IMR-90 (cell line): ENCODE data around the gene PLXNA1. TPM values are rescaled to one million over a fixed set of nuclear protein-coding genes. Genes with fewer than 3 reads are reported as not detected.

ENCODE experiments used
- ATAC-seq: fragments of 200-7000 bp; cut with Tn5 transposase; 2 replicates; pipeline ENCODE4 v1.9.1; 2020; ENCODE audit warnings: low read depth, mild to moderate bottlenecking, moderate library complexity
- BruUV-seq: library from RNA; stranded (reverse); fragments of 400-500 nt; replicated peaks from 2 replicates; lab custom pipeline; 2021; lab: Mats Ljungman, UMichigan
- CTCF ChIA-PET: fragments of 300-600 bp; formaldehyde crosslinking; extraction: SDS; loops from one replicate; lab custom pipeline; 2021; ENCODE audit warnings: antibody characterized with exemption; lab: Yijun Ruan, JAX
- POLR2A ChIA-PET: fragments of 300-600 bp; sonication (Branson Sonifier 250); formaldehyde crosslinking; loops from one replicate; lab custom pipeline; 2022; ENCODE audit warnings: antibody characterized with exemption; ENCODE audit not compliant: unreplicated experiment; lab: Charles Lee
- DNase-seq: peaks from one replicate; pipeline ENCODE4 v3.0.0; 2013
- H2AFZ ChIP-seq: replicated peaks from 2 replicates; pipeline ENCODE3; 2013; ENCODE audit warnings: low read length, mild to moderate bottlenecking; ENCODE audit not compliant: poor library complexity
- H2AK5ac ChIP-seq: 2 replicates; pipeline ENCODE4 v1.6.1; 2013; ENCODE audit warnings: low read depth, low read length, inconsistent platforms
- H2AK9ac ChIP-seq: replicated peaks from 2 replicates; pipeline ENCODE3; 2013; ENCODE audit warnings: mild to moderate bottlenecking, low read depth, low read length, moderate library complexity; ENCODE audit not compliant: poor library complexity
- H2BK120ac ChIP-seq: 2 replicates; pipeline ENCODE4 v1.6.1; 2013; ENCODE audit warnings: low read depth, low read length, inconsistent platforms
- H2BK15ac ChIP-seq: 3 replicates; pipeline ENCODE4 v1.6.1; 2013; ENCODE audit warnings: low read depth, low read length, inconsistent platforms
- H2BK20ac ChIP-seq: 2 replicates; pipeline ENCODE4 v1.6.1; 2013; ENCODE audit warnings: low read depth, mild to moderate bottlenecking, inconsistent platforms, low read length, moderate library complexity
- H2BK5ac ChIP-seq: 2 replicates; pipeline ENCODE4 v1.6.1; 2013; ENCODE audit warnings: mild to moderate bottlenecking, low read depth, low read length, inconsistent platforms; ENCODE audit not compliant: poor library complexity, severe bottlenecking
- H3K14ac ChIP-seq: replicated peaks from 2 replicates; pipeline ENCODE4 v1.6.1; 2013; ENCODE audit warnings: low read depth, low read length, inconsistent platforms
- H3K18ac ChIP-seq: 2 replicates; pipeline ENCODE4 v1.6.1; 2013; ENCODE audit warnings: low read depth, low read length, control low read depth
- H3K23ac ChIP-seq: 2 replicates; pipeline ENCODE4 v1.6.1; 2013; ENCODE audit warnings: low read depth, low read length, inconsistent platforms
- H3K27ac ChIP-seq: 2 replicates; pipeline ENCODE4 v1.5.1; 2013; ENCODE audit warnings: mild to moderate bottlenecking, control low read depth, low read length; ENCODE audit not compliant: insufficient read depth
- H3K27me3 ChIP-seq: 2 replicates; pipeline ENCODE4 v1.6.1; 2013; ENCODE audit warnings: low read length; ENCODE audit not compliant: control insufficient read depth, insufficient read depth
- H3K36me3 ChIP-seq: 2 replicates; pipeline ENCODE4 v1.6.1; 2013; ENCODE audit warnings: low read length, mixed read lengths; ENCODE audit not compliant: control insufficient read depth, insufficient read depth
- H3K4ac ChIP-seq: 2 replicates; pipeline ENCODE4 v1.6.1; 2013; ENCODE audit warnings: low read depth, low read length, inconsistent platforms
- H3K4me1 ChIP-seq: 2 replicates; pipeline ENCODE4 v1.6.1; 2013; ENCODE audit warnings: low read length, mixed read lengths; ENCODE audit not compliant: control insufficient read depth, insufficient read depth
- H3K4me2 ChIP-seq: 2 replicates; pipeline ENCODE4 v1.6.1; 2013; ENCODE audit warnings: low read depth, mild to moderate bottlenecking, control low read depth, low read length, moderate library complexity
- H3K4me3 ChIP-seq: 2 replicates; pipeline ENCODE4 v1.5.1; 2013; ENCODE audit warnings: low read depth, mild to moderate bottlenecking, control low read depth, low read length, moderate library complexity; ENCODE audit not compliant: insufficient read depth
- H3K56ac ChIP-seq: 2 replicates; pipeline ENCODE4 v1.6.1; 2013; ENCODE audit warnings: low read length, inconsistent platforms; ENCODE audit not compliant: insufficient read depth; ENCODE audit errors: extremely low read depth
- H3K79me1 ChIP-seq, 2 experiments: 2 replicates each; pipeline ENCODE4 v1.6.1; 2013; ENCODE audit warnings: low read length in 2 of 2, inconsistent platforms in 1 of 2, low read depth in 1 of 2
- H3K9ac ChIP-seq: 2 replicates; pipeline ENCODE4 v1.6.1; 2013; ENCODE audit warnings: low read depth, low read length, control low read depth
- H3K9me1 ChIP-seq: 2 replicates; pipeline ENCODE4 v1.6.1; 2013; ENCODE audit warnings: low read length, inconsistent platforms; ENCODE audit not compliant: insufficient read depth
- H3K9me3 ChIP-seq: 2 replicates; pipeline ENCODE4 v1.6.1; 2013; ENCODE audit warnings: low read length; ENCODE audit not compliant: control insufficient read depth, insufficient read depth
- H4K20me1 ChIP-seq: 2 replicates; pipeline ENCODE4 v1.6.1; 2013; ENCODE audit warnings: low read length, inconsistent platforms; ENCODE audit not compliant: insufficient read depth
- H4K5ac ChIP-seq: 2 replicates; pipeline ENCODE4 v1.6.1; 2013; ENCODE audit warnings: mild to moderate bottlenecking, low read depth, low read length, control low read depth
- H4K8ac ChIP-seq, 2 experiments: 2 replicates each; pipeline ENCODE4 v1.6.1; 2013; ENCODE audit warnings: low read depth in 2 of 2, low read length in 2 of 2, control low read depth in 1 of 2, inconsistent platforms in 1 of 2
- H4K91ac ChIP-seq: 2 replicates; pipeline ENCODE4 v1.6.1; 2013; ENCODE audit warnings: low read depth, low read length, inconsistent platforms; ENCODE audit not compliant: insufficient read depth
- BHLHE40 ChIP-seq: fragments of 150-350 bp; IDR thresholded peaks from 2 replicates; pipeline ENCODE4 v1.6.1; 2016; ENCODE audit warnings: mild to moderate bottlenecking, low read depth, low read length
- CEBPB ChIP-seq: IDR thresholded peaks from 2 replicates; pipeline ENCODE4 v1.6.1; 2012; ENCODE audit warnings: low read depth, low read length, improper control_type of control experiment
- CHD1 ChIP-seq: IDR thresholded peaks from 2 replicates; pipeline ENCODE4 v1.6.1; 2012; ENCODE audit warnings: low read depth, low read length, improper control_type of control experiment
- FOS ChIP-seq: fragments of 150-350 bp; IDR thresholded peaks from 2 replicates; pipeline ENCODE4 v1.6.1; 2016; ENCODE audit warnings: low read depth, low read length
- MAFK ChIP-seq: IDR thresholded peaks from 2 replicates; pipeline ENCODE4 v1.6.1; 2012; ENCODE audit warnings: low read depth, low read length, improper control_type of control experiment
- MAZ ChIP-seq: IDR thresholded peaks from 2 replicates; pipeline ENCODE4 v1.6.1; 2012; ENCODE audit warnings: low read depth, mild to moderate bottlenecking, low read length, improper control_type of control experiment, moderate library complexity, borderline replicate concordance
- MXI1 ChIP-seq: IDR thresholded peaks from 2 replicates; pipeline ENCODE4 v1.6.1; 2012; ENCODE audit warnings: low read depth, mild to moderate bottlenecking, low read length, moderate library complexity, borderline replicate concordance
- NFE2L2 ChIP-seq: fragments of 150-350 bp; IDR thresholded peaks from 2 replicates; pipeline ENCODE4 v1.6.1; 2016; ENCODE audit warnings: low read depth, mild to moderate bottlenecking, low read length
- POLR2A ChIP-seq: IDR thresholded peaks from 2 replicates; pipeline ENCODE4 v1.6.1; 2012; ENCODE audit warnings: mild to moderate bottlenecking, low read depth, low read length
- RAD21 ChIP-seq: IDR thresholded peaks from 2 replicates; pipeline ENCODE4 v1.6.1; 2012; ENCODE audit warnings: low read length, improper control_type of control experiment
- RCOR1 ChIP-seq: IDR thresholded peaks from 2 replicates; pipeline ENCODE4 v1.6.1; 2012; ENCODE audit warnings: mild to moderate bottlenecking, low read length, improper control_type of control experiment; ENCODE audit not compliant: insufficient replicate concordance
- RFX5 ChIP-seq: IDR thresholded peaks from 2 replicates; pipeline ENCODE4 v1.8.0; 2012; ENCODE audit warnings: low read depth, mild to moderate bottlenecking, low read length, moderate library complexity
- SMC3 ChIP-seq: fragments of 150-350 bp; IDR thresholded peaks from 2 replicates; pipeline ENCODE4 v1.6.1; 2016; ENCODE audit warnings: low read depth, mild to moderate bottlenecking, antibody characterized with exemption, low read length, moderate library complexity
- WGBS, 2 experiments: methylation state at CpG; one replicate each; pipeline versions ENCODE4 v1.1.5 to v1.1.7; 2013; ENCODE audit warnings: missing lambda C conversion rate in 2 of 2; ENCODE audit not compliant: insufficient read length in 1 of 2; ENCODE audit errors: extremely low coverage in 2 of 2; 5-methylcytosine and 5-hydroxymethylcytosine counted together
- dilution Hi-C: fragments of 300-500 bp; cut with HindIII; formaldehyde crosslinking; loops from one replicate; pipeline ENCODE4 v1.14.3; 2018; ENCODE audit warnings: low sequenced_read_pairs; ENCODE audit not compliant: unreplicated experiment
- in situ Hi-C: fragments of 300-500 bp; cut with MboI; formaldehyde crosslinking; loops from 3 replicates; pipeline ENCODE4 v1.14.3; 2019; ENCODE audit warnings: low sequenced_read_pairs, inconsistent platforms, mixed read lengths
- intact Hi-C: fragments of 100-400 bp; cut with micrococcal nuclease; formaldehyde crosslinking; loops from 2 replicates; pipeline ENCODE4 v1.10.0; 2022
- polyA plus RNA-seq, 3 experiments: library from polyadenylated mRNA; depleted of rRNA; stranded (reverse); fragments of >200 nt; gene quantifications; 2 replicates each; pipeline ENCODE4 v1.2.3, GENCODE V29; 2012; ENCODE audit warnings: low replicate concordance in 1 of 3
- total RNA-seq: library from RNA; depleted of rRNA; stranded (reverse); fragments of >200 nt; gene quantifications from 2 replicates; pipeline ENCODE4 v1.2.3, GENCODE V29; 2012
- TF ChIP-seq, protein P1 (sequence below): conservative IDR thresholded peaks from 2 replicates; pipeline ENCODE4 v1.5.1; 2012; ENCODE audit warnings: mild to moderate bottlenecking, low read depth, low read length, improper control_type of control experiment
- TF ChIP-seq, protein P2 (sequence below): fragments of 150-350 bp; IDR thresholded peaks from 2 replicates; pipeline ENCODE4 v1.6.1; 2016; ENCODE audit warnings: low read depth, mild to moderate bottlenecking, low read length, moderate library complexity, borderline replicate concordance
- TF ChIP-seq, protein P3 (sequence below): fragments of 150-350 bp; IDR thresholded peaks from 2 replicates; pipeline ENCODE4 v1.6.1; 2017; ENCODE audit warnings: mild to moderate bottlenecking, antibody characterized with exemption, low read length, low read depth

Gene PLXNA1
- total and polyA plus RNA-seq, 2 of the 4 experiments (the other 2 are of a cell fraction), result 13.6 to 49.4 TPM

DNA sequence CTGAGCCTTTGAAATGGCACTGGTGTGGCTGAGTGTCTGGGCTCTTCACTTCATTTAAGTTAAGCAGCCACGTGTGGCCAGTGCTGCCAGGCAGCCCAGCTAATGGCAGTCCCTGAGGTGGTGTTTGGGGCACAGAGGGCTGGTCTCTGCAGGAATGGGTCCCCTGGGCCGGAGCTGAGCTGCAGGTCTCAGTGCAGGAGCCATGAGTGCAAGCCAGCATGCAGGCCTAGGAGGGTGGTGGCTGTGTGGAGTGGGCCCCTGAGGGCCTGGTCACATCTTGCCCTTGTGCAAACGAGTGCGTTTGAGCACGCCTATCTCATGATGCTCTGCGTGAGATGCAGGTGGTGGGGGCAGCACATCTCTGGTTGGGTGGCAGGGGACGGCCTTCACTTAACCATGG is 48.9 kb downstream of the PLXNA1 start:
- no peak overlapping the region for H3K27ac ChIP-seq
- H4K5ac ChIP-seq, result no peak overlapping the region
- ChIA-PET CTCF (no interaction called here), POLR2A (no interaction called here)
- dilution Hi-C loops (no loop called here), in situ Hi-C loops (no loop called here), intact Hi-C loops (no loop called here)
- H3K9me3 ChIP-seq, result no peaks in the 10 kb centered on the region
- H4K91ac ChIP-seq, result no peak overlapping the region
- H2BK20ac ChIP-seq, result no peak overlapping the region
- no peak overlapping the region for H2BK120ac ChIP-seq
- DNase-seq (no peak), ATAC-seq (no peak)
- H4K8ac ChIP-seq, result no peak overlapping the region
- no peaks in the 10 kb centered on the region; the same call in 1 of the 2 replicates for H3K4me1 ChIP-seq
- H3K14ac ChIP-seq, result no peak overlapping the region
- H3K4me3 ChIP-seq, result no peak overlapping the region
- TF ChIP-seq, protein P1, sequence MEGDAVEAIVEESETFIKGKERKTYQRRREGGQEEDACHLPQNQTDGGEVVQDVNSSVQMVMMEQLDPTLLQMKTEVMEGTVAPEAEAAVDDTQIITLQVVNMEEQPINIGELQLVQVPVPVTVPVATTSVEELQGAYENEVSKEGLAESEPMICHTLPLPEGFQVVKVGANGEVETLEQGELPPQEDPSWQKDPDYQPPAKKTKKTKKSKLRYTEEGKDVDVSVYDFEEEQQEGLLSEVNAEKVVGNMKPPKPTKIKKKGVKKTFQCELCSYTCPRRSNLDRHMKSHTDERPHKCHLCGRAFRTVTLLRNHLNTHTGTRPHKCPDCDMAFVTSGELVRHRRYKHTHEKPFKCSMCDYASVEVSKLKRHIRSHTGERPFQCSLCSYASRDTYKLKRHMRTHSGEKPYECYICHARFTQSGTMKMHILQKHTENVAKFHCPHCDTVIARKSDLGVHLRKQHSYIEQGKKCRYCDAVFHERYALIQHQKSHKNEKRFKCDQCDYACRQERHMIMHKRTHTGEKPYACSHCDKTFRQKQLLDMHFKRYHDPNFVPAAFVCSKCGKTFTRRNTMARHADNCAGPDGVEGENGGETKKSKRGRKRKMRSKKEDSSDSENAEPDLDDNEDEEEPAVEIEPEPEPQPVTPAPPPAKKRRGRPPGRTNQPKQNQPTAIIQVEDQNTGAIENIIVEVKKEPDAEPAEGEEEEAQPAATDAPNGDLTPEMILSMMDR, result no peak
- TF ChIP-seq BHLHE40 (no peak), RFX5 (no peak), POLR2A (no peak), CHD1 (no peak), FOS (no peak), MAZ (no peak), RCOR1 (no peak), NFE2L2 (no peak), SMC3 (no peak), MAFK (no peak), RAD21 (no peak), CEBPB (no peak), MXI1 (no peak)
- TF ChIP-seq, protein P2, sequence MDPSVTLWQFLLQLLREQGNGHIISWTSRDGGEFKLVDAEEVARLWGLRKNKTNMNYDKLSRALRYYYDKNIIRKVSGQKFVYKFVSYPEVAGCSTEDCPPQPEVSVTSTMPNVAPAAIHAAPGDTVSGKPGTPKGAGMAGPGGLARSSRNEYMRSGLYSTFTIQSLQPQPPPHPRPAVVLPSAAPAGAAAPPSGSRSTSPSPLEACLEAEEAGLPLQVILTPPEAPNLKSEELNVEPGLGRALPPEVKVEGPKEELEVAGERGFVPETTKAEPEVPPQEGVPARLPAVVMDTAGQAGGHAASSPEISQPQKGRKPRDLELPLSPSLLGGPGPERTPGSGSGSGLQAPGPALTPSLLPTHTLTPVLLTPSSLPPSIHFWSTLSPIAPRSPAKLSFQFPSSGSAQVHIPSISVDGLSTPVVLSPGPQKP, result no peak
- TF ChIP-seq, protein P3, sequence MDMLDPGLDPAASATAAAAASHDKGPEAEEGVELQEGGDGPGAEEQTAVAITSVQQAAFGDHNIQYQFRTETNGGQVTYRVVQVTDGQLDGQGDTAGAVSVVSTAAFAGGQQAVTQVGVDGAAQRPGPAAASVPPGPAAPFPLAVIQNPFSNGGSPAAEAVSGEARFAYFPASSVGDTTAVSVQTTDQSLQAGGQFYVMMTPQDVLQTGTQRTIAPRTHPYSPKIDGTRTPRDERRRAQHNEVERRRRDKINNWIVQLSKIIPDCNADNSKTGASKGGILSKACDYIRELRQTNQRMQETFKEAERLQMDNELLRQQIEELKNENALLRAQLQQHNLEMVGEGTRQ, result no peak
- no peak overlapping the region for H3K18ac ChIP-seq
- no peak overlapping the region for H2AK5ac ChIP-seq
- H3K79me1 ChIP-seq, result no peaks in the 10 kb centered on the region
- H2BK15ac ChIP-seq, result no peak overlapping the region
- H2AFZ ChIP-seq, result no peak overlapping the region
- no peak overlapping the region for H3K4ac ChIP-seq
- H4K20me1 ChIP-seq, result no peaks in the 10 kb centered on the region; the same call in none of the 2 replicates
- peaks cover 68% of the 10 kb centered on the region for H3K36me3 ChIP-seq
- 100% methylated on average over 1 of the region's 7 CpGs; no CpG with 5 or more reads in 1 of the 2 experiments for WGBS, 2 experiments
- H3K27me3 ChIP-seq, result no peaks in the 10 kb centered on the region
- H3K4me2 ChIP-seq, result no peak overlapping the region
- no peak overlapping the region for H3K23ac ChIP-seq
- H3K56ac ChIP-seq, result no peak overlapping the region
- H3K9me1 ChIP-seq, result no peaks in the 10 kb centered on the region
- H2AK9ac ChIP-seq, result peak overlapping the region; percentile 24
- BruUV-seq, result no TSS peak
- H2BK5ac ChIP-seq, result no peak overlapping the region
- H3K9ac ChIP-seq, result no peak overlapping the region
